ENCODE measurements around the gene ADGRV1.
"Not testable (repeated sequence)": the region's sequence is repeated elsewhere in the genome, so short reads cannot be mapped to it uniquely, and the experiment has no call there.

The ADGRV1 gene

GRCh38 chr5:90571147-90571773, 12.7 kb downstream of the ADGRV1 start:
- Histone ChIP-seq H3K27ac (ENCODE audit: low read depth, low read length) (no peak overlapping the region), H3F3A (ENCODE audit: control insufficient read depth, insufficient read depth) (no peaks in the 10 kb centered on the region), H3K79me2 (ENCODE audit: control insufficient read depth, low read length) (no peaks in the 10 kb centered on the region), H3K4me2 (ENCODE audit: low read length) (no peak overlapping the region), H3K9me3 (ENCODE audit: control insufficient read depth, insufficient read depth, low read length) (no peaks in the 10 kb centered on the region), H3K9me2 (replicated peaks; ENCODE audit: control insufficient read depth, low read length) (no peaks in the 10 kb centered on the region), H4K20me1 (ENCODE audit: control insufficient read depth, insufficient read depth, low read depth, low read length) (no peaks in the 10 kb centered on the region), H3K27me3 (ENCODE audit: control insufficient read depth, low read length) (no peaks in the 10 kb centered on the region), H3K36me3 (ENCODE audit: control insufficient read depth, low read length) (no peaks in the 10 kb centered on the region), H3K4me3 (ENCODE audit: low read length) (no peak overlapping the region), H3K4me1 (ENCODE audit: control insufficient read depth, low read length) (no peaks in the 10 kb centered on the region)
- TF ChIP-seq CTCF (IDR thresholded peaks at IDR 0.05; ENCODE audit: low read depth, low read length, poor library complexity, severe bottlenecking) (no peak), EZH2phosphoT487 (IDR thresholded peaks at IDR 0.05; ENCODE audit: borderline replicate concordance, low read length) (no peak)

- no peaks in the 10 kb centered on the region for H3K9me2 ChIP-seq (replicated peaks; ENCODE audit: control insufficient read depth, low read length)
- H3K27ac ChIP-seq (ENCODE audit: low read depth, low read length): no peak overlapping the region
- H3K4me3 ChIP-seq (ENCODE audit: low read length): no peak overlapping the region
- no peaks in the 10 kb centered on the region for H3K27me3 ChIP-seq (ENCODE audit: control insufficient read depth, low read length)
- H3K79me2 ChIP-seq (ENCODE audit: control insufficient read depth, low read length): no peaks in the 10 kb centered on the region
- H3K4me2 ChIP-seq (ENCODE audit: low read length): no peak overlapping the region
- H3K4me1 ChIP-seq (ENCODE audit: control insufficient read depth, low read length): no peaks in the 10 kb centered on the region
- TF ChIP-seq CTCF (IDR thresholded peaks at IDR 0.05; ENCODE audit: low read depth, low read length, poor library complexity, severe bottlenecking) (no peak), EZH2phosphoT487 (IDR thresholded peaks at IDR 0.05; ENCODE audit: borderline replicate concordance, low read length) (no peak)
- no peaks in the 10 kb centered on the region for H3K9me3 ChIP-seq (ENCODE audit: control insufficient read depth, insufficient read depth, low read length)
- no peaks in the 10 kb centered on the region for H3F3A ChIP-seq (ENCODE audit: control insufficient read depth, insufficient read depth)
- no peaks in the 10 kb centered on the region for H4K20me1 ChIP-seq (ENCODE audit: control insufficient read depth, insufficient read depth, low read depth, low read length)
- no peaks in the 10 kb centered on the region for H3K36me3 ChIP-seq (ENCODE audit: control insufficient read depth, low read length)
Measured at GRCh38 chr5:90575712-90576111, 17.1 kb downstream of the ADGRV1 start.

- not testable (repeated sequence) for H3K9me2 ChIP-seq (replicated peaks; ENCODE audit: control insufficient read depth, low read length); H3F3A ChIP-seq (ENCODE audit: control insufficient read depth, insufficient read depth); H3K27me3 ChIP-seq (ENCODE audit: control insufficient read depth, low read length); H3K4me2 ChIP-seq (ENCODE audit: low read length); H3K79me2 ChIP-seq (ENCODE audit: control insufficient read depth, low read length); H3K27ac ChIP-seq (ENCODE audit: low read depth, low read length); H4K20me1 ChIP-seq (ENCODE audit: control insufficient read depth, insufficient read depth, low read depth, low read length); H3K4me1 ChIP-seq (ENCODE audit: control insufficient read depth, low read length); H3K4me3 ChIP-seq (ENCODE audit: low read length); H3K9me3 ChIP-seq (ENCODE audit: control insufficient read depth, insufficient read depth, low read length); H3K36me3 ChIP-seq (ENCODE audit: control insufficient read depth, low read length)
Measured at GRCh38 chr5:90576566-90576965, 18.0 kb downstream of the ADGRV1 start.

- not testable (repeated sequence) for H3F3A ChIP-seq (ENCODE audit: control insufficient read depth, insufficient read depth); H3K27ac ChIP-seq (ENCODE audit: low read depth, low read length); H3K36me3 ChIP-seq (ENCODE audit: control insufficient read depth, low read length); H4K20me1 ChIP-seq (ENCODE audit: control insufficient read depth, insufficient read depth, low read depth, low read length); H3K4me1 ChIP-seq (ENCODE audit: control insufficient read depth, low read length); H3K79me2 ChIP-seq (ENCODE audit: control insufficient read depth, low read length); H3K4me2 ChIP-seq (ENCODE audit: low read length); H3K9me2 ChIP-seq (replicated peaks; ENCODE audit: control insufficient read depth, low read length); H3K4me3 ChIP-seq (ENCODE audit: low read length); H3K27me3 ChIP-seq (ENCODE audit: control insufficient read depth, low read length); H3K9me3 ChIP-seq (ENCODE audit: control insufficient read depth, insufficient read depth, low read length)
Measured at GRCh38 chr5:90579905-90580304, 21.3 kb downstream of the ADGRV1 start.

Measured in DOHH2 (cell line).